Caco-2 (cell line): ENCODE results near the gene SLC4A9. TPM values are rescaled to one million over a fixed set of nuclear protein-coding genes. Genes with fewer than 3 reads are reported as not detected.

Experiments used
- BruUV-seq: library from RNA; stranded (reverse); fragments of 400-500 nt; replicated peaks from 2 replicates; lab custom pipeline; 2021; lab: Mats Ljungman, UMichigan
- CTCF ChIA-PET: fragments of 300-600 bp; sonication (Branson Sonifier 250); formaldehyde crosslinking; loops from one replicate; lab custom pipeline; 2022; ENCODE audit warnings: antibody characterized with exemption; lab: Charles Lee
- POLR2A ChIA-PET: fragments of 300-600 bp; sonication (Branson Sonifier 250); formaldehyde crosslinking; loops from one replicate; lab custom pipeline; 2022; ENCODE audit warnings: antibody characterized with exemption; lab: Charles Lee
- DNase-seq, 2 experiments: peaks; one replicate each; pipeline versions ENCODE4 v3.0.0 to v3.0.0-alpha.2; 2020 to 2022
- H3K27me3 ChIP-seq: replicated peaks from 2 replicates; pipeline ENCODE4 v1.6.0; 2011; ENCODE audit warnings: low read length; ENCODE audit not compliant: control insufficient read depth, insufficient read depth
- H3K36me3 ChIP-seq: 2 replicates; pipeline ENCODE4 v1.5.1; 2011; ENCODE audit warnings: low read length; ENCODE audit not compliant: control insufficient read depth, insufficient read depth
- H3K4me1 ChIP-seq: fragments of 250-450 bp; sonication (Bioruptor Pico); 2 replicates; pipeline ENCODE4 v1.5.1; 2020; ENCODE audit warnings: mild to moderate bottlenecking
- H3K4me3 ChIP-seq: 2 replicates; pipeline ENCODE4 v1.5.1; 2011; ENCODE audit warnings: low read depth, mild to moderate bottlenecking, control low read depth, low read length
- H3K9me3 ChIP-seq: fragments of 250-450 bp; sonication (Bioruptor Pico); 2 replicates; pipeline ENCODE4 v1.5.1; 2020; ENCODE audit warnings: mild to moderate bottlenecking, moderate library complexity
- H3K27ac Mint-ChIP-seq: one replicate; pipeline ENCODE4 v1.8.0; 2022; ENCODE audit warnings: mixed read lengths; ENCODE audit not compliant: unreplicated experiment
- H3K27me3 Mint-ChIP-seq: one replicate; pipeline ENCODE4 v1.8.0; 2022; ENCODE audit warnings: mixed read lengths; ENCODE audit not compliant: insufficient read depth, unreplicated experiment
- H3K36me3 Mint-ChIP-seq: one replicate; pipeline ENCODE4 v1.8.0; 2022; ENCODE audit warnings: mild to moderate bottlenecking, mixed read lengths; ENCODE audit not compliant: insufficient read depth, unreplicated experiment
- H3K4me1 Mint-ChIP-seq: one replicate; pipeline ENCODE4 v1.8.0; 2022; ENCODE audit warnings: low read depth, mixed read lengths; ENCODE audit not compliant: unreplicated experiment
- H3K4me3 Mint-ChIP-seq: one replicate; pipeline ENCODE4 v1.8.0; 2022; ENCODE audit warnings: mild to moderate bottlenecking, moderate library complexity, mixed read lengths; ENCODE audit not compliant: unreplicated experiment
- H3K9me3 Mint-ChIP-seq: one replicate; pipeline ENCODE4 v1.8.0; 2022; ENCODE audit warnings: mixed read lengths; ENCODE audit not compliant: unreplicated experiment
- CTCF ChIP-seq, 2 experiments: fragments of 200-600 bp in 1 of 2; IDR thresholded peaks; 1 replicate in 1 of 2; 2 replicates in 1 of 2; pipeline versions ENCODE4 v1.5.1 to v1.8.0; 2011 to 2022; ENCODE audit warnings: antibody characterized with exemption in 1 of 2, control low read depth in 1 of 2, inconsistent platforms in 1 of 2, low read depth in 1 of 2, low read length in 1 of 2, mild to moderate bottlenecking in 1 of 2, moderate library complexity in 1 of 2; ENCODE audit not compliant: insufficient read depth in 1 of 2, severe bottlenecking in 1 of 2, unreplicated experiment in 1 of 2
- intact Hi-C: fragments of 100-400 bp; cut with micrococcal nuclease; formaldehyde crosslinking; loops from one replicate; pipeline ENCODE4 v1.10.0; 2022; ENCODE audit not compliant: unreplicated experiment
- total RNA-seq: library from RNA; stranded (reverse); gene quantifications from 2 replicates; pipeline ENCODE4 v1.2.3, GENCODE V29; 2022

SLC4A9 gene
- total RNA-seq, 1 experiment from 2014 or later, result 0.11 TPM

DNA sequence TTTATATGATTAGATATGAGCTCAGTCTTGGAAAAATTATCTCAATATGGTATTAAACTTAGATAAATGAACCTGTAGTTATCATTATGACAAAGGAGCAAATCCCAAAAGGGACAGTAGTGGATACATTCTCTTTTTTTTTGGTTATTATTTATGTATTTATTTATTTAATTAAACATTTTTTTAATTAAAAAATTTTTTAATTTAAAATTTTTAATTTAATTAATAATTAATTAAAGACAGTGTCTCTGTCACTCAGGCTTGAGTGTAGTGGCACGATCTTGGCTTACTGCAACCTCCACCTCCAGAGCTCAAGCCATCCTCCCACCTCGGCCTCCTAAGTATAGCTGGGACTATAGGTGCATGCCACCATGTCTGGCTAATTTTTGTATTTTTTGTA, 57.2 kb downstream of the SLC4A9 start:
- intact Hi-C loops, result no loop called here
- Histone ChIP-seq H3K9me3 (no peaks in the 10 kb centered on the region), H3K27me3 (no peaks in the 10 kb centered on the region), H3K4me1 (0 out of 2 replicates have a peak, but pooled peaks cover 5% of the 10 kb centered on the region), H3K36me3 (peaks cover 1% of the 10 kb centered on the region; the same call in 1 of the 2 replicates), H3K4me3 (no peak overlapping the region)
- DNase-seq, result no peak
- ChIA-PET CTCF (no interaction called here), POLR2A (no interaction called here)
- Mint-ChIP-seq H3K27me3 (no peaks in the 10 kb centered on the region), H3K4me3 (no peak overlapping the region), H3K27ac (no peak overlapping the region), H3K4me1 (peaks cover 21% of the 10 kb centered on the region), H3K36me3 (peaks cover 25% of the 10 kb centered on the region), H3K9me3 (no peaks in the 10 kb centered on the region)
- TF ChIP-seq CTCF (IDR thresholded peaks at IDR 0.05; ENCODE audit: insufficient read depth in 1 of 2, low read depth in 1 of 2, low read length in 1 of 2, severe bottlenecking in 1 of 2, unreplicated experiment in 1 of 2), result no peak
- BruUV-seq, result no TSS peak

DNA sequence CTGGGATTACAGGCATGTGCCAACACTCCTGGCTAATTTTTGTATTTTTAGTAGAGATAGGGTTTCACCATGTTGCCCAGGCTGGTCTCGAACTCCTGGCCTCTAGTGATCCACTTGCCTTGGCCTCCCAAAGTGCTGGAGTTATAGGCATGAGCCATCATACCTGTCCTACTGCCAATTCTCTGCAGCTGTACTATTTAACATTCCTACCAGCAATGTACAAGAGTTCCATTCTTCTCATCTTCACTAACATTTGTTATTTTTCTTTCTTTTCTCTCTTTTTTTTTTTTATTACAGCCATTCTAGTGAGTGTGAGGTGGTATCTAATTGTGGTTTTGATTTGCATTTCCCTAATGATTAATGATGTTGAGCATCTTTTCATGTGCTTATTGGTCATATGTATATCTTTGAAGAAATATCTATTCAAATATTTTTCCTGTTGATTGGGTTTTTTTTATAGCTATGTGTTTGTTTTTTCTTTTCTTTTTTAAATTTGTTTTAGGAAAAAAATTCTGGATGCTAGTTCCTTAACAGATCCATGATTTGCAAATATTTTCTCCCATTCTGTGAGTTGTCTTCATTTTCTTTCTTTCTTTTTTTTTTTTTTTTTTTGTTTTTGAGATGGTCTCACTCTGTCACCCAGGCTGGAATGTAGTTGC, 59.0 kb downstream of the SLC4A9 start:
- Mint-ChIP-seq H3K4me3 (no peak overlapping the region), H3K27me3 (no peaks in the 10 kb centered on the region), H3K27ac (no peak overlapping the region), H3K9me3 (no peaks in the 10 kb centered on the region), H3K36me3 (peaks cover 30% of the 10 kb centered on the region), H3K4me1 (peaks cover 21% of the 10 kb centered on the region)
- Histone ChIP-seq H3K27me3 (no peaks in the 10 kb centered on the region), H3K4me1 (0 out of 2 replicates have a peak, but pooled peaks cover 5% of the 10 kb centered on the region), H3K4me3 (no peak overlapping the region), H3K9me3 (no peaks in the 10 kb centered on the region), H3K36me3 (peaks cover 1% of the 10 kb centered on the region; the same call in 1 of the 2 replicates)
- no TSS peak for BruUV-seq
- DNase-seq, result no peak
- intact Hi-C loops, result no loop called here
- ChIA-PET CTCF (interaction anchor here (0.6 kb wide), 1 partner anchor 152 kb away, joined by 4 read pairs; no protein-coding TSS in a partner anchor), POLR2A (no interaction called here)
- no peak for TF ChIP-seq CTCF (IDR thresholded peaks at IDR 0.05; ENCODE audit: insufficient read depth in 1 of 2, low read depth in 1 of 2, low read length in 1 of 2, severe bottlenecking in 1 of 2, unreplicated experiment in 1 of 2)

DNA sequence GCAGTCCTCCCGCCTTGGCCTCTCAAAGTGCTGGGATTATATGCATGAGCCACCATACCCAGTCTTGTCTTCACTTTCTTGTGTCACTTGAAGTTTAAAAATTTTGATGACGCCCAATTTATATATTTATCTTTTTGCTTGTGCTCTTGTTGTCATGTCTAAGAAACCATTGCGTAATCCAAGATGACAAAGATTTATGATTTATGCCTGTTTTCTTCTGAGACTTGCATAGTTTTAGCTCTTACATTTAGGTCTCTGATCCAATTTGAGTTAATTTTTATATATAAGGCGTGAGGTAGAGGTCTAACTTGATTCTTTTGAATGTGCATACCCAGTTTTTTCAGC, 60.2 kb downstream of the SLC4A9 start:
- H3K4me3 ChIP-seq, result no peak overlapping the region
- DNase-seq, result no peak
- peaks cover 33% of the 10 kb centered on the region for H3K36me3 Mint-ChIP-seq
- H3K4me1 ChIP-seq, result 0 out of 2 replicates have a peak, but pooled peaks cover 5% of the 10 kb centered on the region
- TF ChIP-seq CTCF (IDR thresholded peaks at IDR 0.05; ENCODE audit: insufficient read depth in 1 of 2, low read depth in 1 of 2, low read length in 1 of 2, severe bottlenecking in 1 of 2, unreplicated experiment in 1 of 2), result no peak
- H3K4me3 Mint-ChIP-seq, result no peak overlapping the region
- H3K27ac Mint-ChIP-seq, result peak overlapping the region; percentile 56
- peaks cover 1% of the 10 kb centered on the region; the same call in 1 of the 2 replicates for H3K36me3 ChIP-seq
- intact Hi-C loops, result no loop called here
- H3K9me3 Mint-ChIP-seq, result no peaks in the 10 kb centered on the region
- POLR2A ChIA-PET, result no interaction called here
- H3K27me3 Mint-ChIP-seq, result no peaks in the 10 kb centered on the region
- peaks cover 21% of the 10 kb centered on the region for H3K4me1 Mint-ChIP-seq
- CTCF ChIA-PET, result no interaction called here
- no TSS peak for BruUV-seq
- H3K27me3 ChIP-seq, result no peaks in the 10 kb centered on the region
- H3K9me3 ChIP-seq, result no peaks in the 10 kb centered on the region
